ENCODE results near the gene PHLDA3. TPM values are rescaled to one million over a fixed set of nuclear protein-coding genes. Genes with fewer than 3 reads are reported as not detected.

Gene PHLDA3
- total and polyA plus RNA-seq, 2 of the 13 experiments (the other 11 are each of a cell fraction or from before 2014, with no cell fraction given): 16.7 to 33.6 TPM

GRCh38 chr1:201468844-201469644, at the start of gene PHLDA3 (continued):
- TF ChIP-seq RBM39 (IDR thresholded peaks at IDR 0.05; ENCODE audit: low read depth, low read length, poor library complexity, severe bottlenecking) (no peak), MAF1 (CRISPR knock-in tag; IDR thresholded peaks at IDR 0.05; ENCODE audit: borderline replicate concordance) (peak; percentile 84; the same call in 1 of the 2 replicates), CC2D1A (CRISPR knock-in tag; IDR thresholded peaks at IDR 0.05) (no peak), IKZF1 (IDR thresholded peaks at IDR 0.05) (no peak), ZNF546 (CRISPR knock-in tag; conservative IDR thresholded peaks at IDR 0.05) (peak; percentile 71; the same call in 1 of the 2 replicates), HOMEZ (CRISPR knock-in tag; IDR thresholded peaks at IDR 0.05; ENCODE audit: low read depth) (no peak), DZIP1 (CRISPR knock-in tag; IDR thresholded peaks at IDR 0.05) (no peak), PHB2 (IDR thresholded peaks at IDR 0.05; ENCODE audit: partially characterized antibody) (no peak), YY1 (IDR thresholded peaks at IDR 0.05; ENCODE audit: insufficient read depth, insufficient replicate concordance, low read depth, low read length) (no peak), ZNF768 (CRISPR knock-in tag; IDR thresholded peaks at IDR 0.05) (peak; percentile 20; the same call in 1 of the 2 replicates), PREB (CRISPR knock-in tag; IDR thresholded peaks at IDR 0.05) (no peak), ZBTB14 (CRISPR knock-in tag; IDR thresholded peaks at IDR 0.05) (no peak), RAD51 (IDR thresholded peaks at IDR 0.05; ENCODE audit: borderline replicate concordance) (no peak), REXO4 (CRISPR knock-in tag; IDR thresholded peaks at IDR 0.05; ENCODE audit: borderline replicate concordance) (no peak), SP2 (CRISPR knock-in tag; IDR thresholded peaks at IDR 0.05) (no peak), ZFP36L1 (CRISPR knock-in tag; IDR thresholded peaks at IDR 0.05) (peak; percentile 88; the same call in 1 of the 2 replicates), SRY (CRISPR knock-in tag; IDR thresholded peaks at IDR 0.05) (peak; percentile 90; the same call in 1 of the 2 replicates), MAFK (conservative IDR thresholded peaks at IDR 0.05 in 1 of 2, IDR thresholded peaks at IDR 0.05 in 1 of 2; ENCODE audit: low read length in 2 of 2) (no peak), MLXIP (CRISPR knock-in tag; IDR thresholded peaks at IDR 0.05; ENCODE audit: borderline replicate concordance) (no peak)
